ENCODE results near the gene TRAK2. TPM values are rescaled to one million over a fixed set of nuclear protein-coding genes. Genes with fewer than 3 reads are reported as not detected.
"Not testable (repeated sequence)": the region's sequence is repeated elsewhere in the genome, so short reads cannot be mapped to it uniquely, and the experiment has no call there.

The TRAK2 gene
- total and polyA plus RNA-seq, 2 of the 13 experiments (the other 11 are each of a cell fraction or from before 2014, with no cell fraction given), result 7.7 to 21.0 TPM

GRCh38 chr2:201369318-201369717 lies 81.9 kb downstream of the TRAK2 start:
- H3K27me3 ChIP-seq (ENCODE audit: control insufficient read depth in 1 of 2, insufficient read depth in 2 of 2, low read length in 2 of 2); H3K27ac ChIP-seq (ENCODE audit: extremely low read length, insufficient read depth, low read length); H2AFZ ChIP-seq (ENCODE audit: low read length); FAIRE-seq; H3K36me3 ChIP-seq (replicated peaks in 1 of 2; ENCODE audit: control insufficient read depth in 1 of 2, insufficient read depth in 2 of 2, low read length in 2 of 2); in situ Hi-C loops (cut with HindIII; ENCODE audit: extremely low pct_ligation_motif_present, low pct_unique_long_range_greater_than_20kb); H4K20me1 ChIP-seq (ENCODE audit: insufficient read depth, low read length); POLR2A ChIA-PET; H3K4me3 ChIP-seq (replicated peaks in 1 of 3; ENCODE audit: insufficient read depth in 1 of 3, low read depth in 2 of 3, low read length in 3 of 3); H3K9ac ChIP-seq (ENCODE audit: insufficient read depth, low read depth, low read length); H3K9me3 ChIP-seq (ENCODE audit: low read length); intact Hi-C loops (cut with micrococcal nuclease; ENCODE audit: unreplicated experiment); CTCF ChIA-PET (ENCODE audit: low intra/inter-chr PET ratio, low total read pairs); DNase-seq (ENCODE audit: low spot score); H3K79me2 ChIP-seq (ENCODE audit: insufficient read depth, low read length); BruUV-seq (replicated peaks): not testable (repeated sequence)
- peak; percentile 61 for ATAC-seq
- WGBS (ENCODE audit: low lambda C conversion rate), result 95% methylated on average over 8 of the region's 8 CpGs
- peak overlapping the region; percentile 45; the same call in 1 of the 2 replicates for H3K4me2 ChIP-seq (ENCODE audit: low read depth, low read length)
- H3K4me1 ChIP-seq (ENCODE audit: insufficient read depth, low read length), result peaks cover 11% of the 10 kb centered on the region

GRCh38 chr2:201366146-201366545 lies 85.1 kb downstream of the TRAK2 start:
- intact Hi-C loops (cut with micrococcal nuclease; ENCODE audit: unreplicated experiment), result no loop called here
- TF ChIP-seq CSRNP2 (CRISPR knock-in tag; conservative IDR thresholded peaks at IDR 0.05; ENCODE audit: low read depth) (no peak), PBX2 (CRISPR knock-in tag; IDR thresholded peaks at IDR 0.05) (no peak), ZNF318 (CRISPR knock-in tag; IDR thresholded peaks at IDR 0.05) (no peak), ZFAT (CRISPR knock-in tag; conservative IDR thresholded peaks at IDR 0.05) (no peak), ARID2 (CRISPR knock-in tag; IDR thresholded peaks at IDR 0.05; ENCODE audit: borderline replicate concordance) (no peak), JUNB (CRISPR knock-in tag; IDR thresholded peaks at IDR 0.05; ENCODE audit: borderline replicate concordance) (no peak), ZNF282 (IDR thresholded peaks at IDR 0.05; ENCODE audit: partially characterized antibody) (no peak)
- H3K9me3 ChIP-seq (ENCODE audit: low read length), result peaks cover 16% of the 10 kb centered on the region
- H2AFZ ChIP-seq (ENCODE audit: low read length), result no peak overlapping the region
- H3K36me3 ChIP-seq (replicated peaks in 1 of 2; ENCODE audit: control insufficient read depth in 1 of 2, insufficient read depth in 2 of 2, low read length in 2 of 2), result no peaks in the 10 kb centered on the region
- H3K79me2 ChIP-seq (ENCODE audit: insufficient read depth, low read length), result no peaks in the 10 kb centered on the region
- no peak for FAIRE-seq
- CTCF ChIA-PET (ENCODE audit: low intra/inter-chr PET ratio, low total read pairs), result no interaction called here
- H3K4me1 ChIP-seq (ENCODE audit: insufficient read depth, low read length), result peaks cover 11% of the 10 kb centered on the region
- in situ Hi-C loops (cut with HindIII; ENCODE audit: extremely low pct_ligation_motif_present, low pct_unique_long_range_greater_than_20kb), result no loop called here
- H3K9ac ChIP-seq (ENCODE audit: insufficient read depth, low read depth, low read length), result no peak overlapping the region
- ATAC-seq, result no peak
- no TSS peak for BruUV-seq (replicated peaks)
- H3K27ac ChIP-seq (ENCODE audit: extremely low read length, insufficient read depth, low read length), result no peak overlapping the region
- POLR2A ChIA-PET, result no interaction called here
- H3K4me2 ChIP-seq (ENCODE audit: low read depth, low read length), result no peak overlapping the region
- H3K4me3 ChIP-seq (replicated peaks in 1 of 3; ENCODE audit: insufficient read depth in 1 of 3, low read depth in 2 of 3, low read length in 3 of 3), result no peak overlapping the region
- no peak for DNase-seq (ENCODE audit: low spot score)
- H4K20me1 ChIP-seq (ENCODE audit: insufficient read depth, low read length), result no peaks in the 10 kb centered on the region
- no peaks in the 10 kb centered on the region for H3K27me3 ChIP-seq (ENCODE audit: control insufficient read depth in 1 of 2, insufficient read depth in 2 of 2, low read length in 2 of 2)

All from HepG2 (cell line).